Right lobe of liver (tissue), 4 donors: ENCODE measurements around the gene SYNGR1.

Experiments used
- CTCF ChIP-seq, 4 donors: fragments of 200-600 bp in 3 of 4; fragments of 450-650 bp in 1 of 4; IDR thresholded peaks; one replicate each; pipeline versions ENCODE4 v1.5.1 to v1.8.0; 2016 to 2022; ENCODE audit warnings: antibody characterized with exemption in 4 of 4, mild to moderate bottlenecking in 2 of 4
- POLR2A ChIP-seq: fragments of 450-650 bp; IDR thresholded peaks from one replicate; pipeline ENCODE4 v1.6.1; 2017; ENCODE audit warnings: antibody characterized with exemption, mild to moderate bottlenecking
- donor health status: DM: no; HTN: no; CAD: no.
- donor health status: DM: no; HTN: no; CAD: no.
- donor health status: DM: no; HTN: yes; CAD: no.

GRCh38 chr22:39381009-39381755, 31.4 kb downstream of the SYNGR1 start:
- no peak for TF ChIP-seq CTCF (IDR thresholded peaks at IDR 0.05)
- no peak for TF ChIP-seq POLR2A
